Subcutaneous abdominal adipose tissue (tissue), 5 donors: ENCODE data around the gene PCNX3.

Experiments
- H3K27ac ChIP-seq: one replicate; pipeline ENCODE4 v1.7.0; 2013; ENCODE audit warnings: low read depth, mild to moderate bottlenecking, inconsistent platforms, low read length, moderate library complexity
- H3K27me3 ChIP-seq, 5 donors: one replicate each; pipeline ENCODE4 v1.7.0; 2013; ENCODE audit warnings: low read length in 5 of 5, inconsistent platforms in 1 of 5; ENCODE audit not compliant: control insufficient read depth in 5 of 5, insufficient read depth in 4 of 5
- H3K36me3 ChIP-seq, 5 donors: one replicate each; pipeline ENCODE4 v1.7.0; 2013; ENCODE audit warnings: low read length in 5 of 5; ENCODE audit not compliant: control insufficient read depth in 5 of 5, insufficient read depth in 5 of 5
- H3K4me1 ChIP-seq, 5 donors: one replicate each; pipeline ENCODE4 v1.7.0; 2013; ENCODE audit warnings: low read length in 5 of 5, mild to moderate bottlenecking in 3 of 5, moderate library complexity in 1 of 5; ENCODE audit not compliant: control insufficient read depth in 5 of 5, insufficient read depth in 5 of 5
- H3K4me3 ChIP-seq, 5 donors: one replicate each; pipeline ENCODE4 v1.7.0; 2013; ENCODE audit warnings: low read length in 5 of 5, low read depth in 1 of 5
- H3K9ac ChIP-seq, 5 donors: one replicate each; pipeline ENCODE4 v1.7.0; 2013; ENCODE audit warnings: low read length in 5 of 5, mild to moderate bottlenecking in 4 of 5, moderate library complexity in 3 of 5
- H3K9me3 ChIP-seq, 5 donors: one replicate each; pipeline ENCODE4 v1.7.0; 2013; ENCODE audit warnings: low read length in 5 of 5; ENCODE audit not compliant: control insufficient read depth in 5 of 5
- donor health status: healthy.
- donor health status: healthy.
- donor health status: healthy.
- donor health status: healthy.
- donor health status: healthy.

Gene PCNX3

DNA sequence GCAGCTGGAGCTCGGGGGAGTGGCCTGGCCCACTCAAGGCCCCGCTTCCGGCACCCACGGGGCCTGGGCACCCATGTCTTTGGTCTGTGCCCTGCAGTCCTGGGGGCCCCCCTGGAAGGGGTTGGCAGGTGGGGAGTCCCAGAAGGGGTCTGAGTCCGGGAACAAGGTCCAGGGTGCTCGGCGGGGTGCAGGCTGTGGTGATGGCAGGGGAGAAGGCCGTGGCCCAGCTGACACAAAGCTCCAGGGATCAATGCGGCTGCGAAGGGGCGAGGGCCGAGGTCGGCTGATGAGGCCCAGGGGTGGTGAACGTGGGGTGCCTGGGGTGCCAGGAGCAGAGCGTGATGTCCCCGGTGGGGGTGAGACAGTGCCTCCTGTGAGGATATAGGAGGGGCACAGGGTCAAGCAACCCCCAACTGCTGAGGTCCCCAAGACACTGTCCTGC is 17.3 kb upstream of the PCNX3 start:
- Histone ChIP-seq H3K4me3 (no peak overlapping the region), H3K9ac (no peak overlapping the region), H3K27ac (no peak overlapping the region), H3K27me3 (no peaks in the 10 kb centered on the region), H3K4me1 (peaks cover 0 to 24% (median 20%) of the 10 kb centered on the region in 5 donors), H3K9me3 (no peaks in the 10 kb centered on the region), H3K36me3 (peaks cover 0 to 64% (median 40%) of the 10 kb centered on the region in 5 donors)

DNA sequence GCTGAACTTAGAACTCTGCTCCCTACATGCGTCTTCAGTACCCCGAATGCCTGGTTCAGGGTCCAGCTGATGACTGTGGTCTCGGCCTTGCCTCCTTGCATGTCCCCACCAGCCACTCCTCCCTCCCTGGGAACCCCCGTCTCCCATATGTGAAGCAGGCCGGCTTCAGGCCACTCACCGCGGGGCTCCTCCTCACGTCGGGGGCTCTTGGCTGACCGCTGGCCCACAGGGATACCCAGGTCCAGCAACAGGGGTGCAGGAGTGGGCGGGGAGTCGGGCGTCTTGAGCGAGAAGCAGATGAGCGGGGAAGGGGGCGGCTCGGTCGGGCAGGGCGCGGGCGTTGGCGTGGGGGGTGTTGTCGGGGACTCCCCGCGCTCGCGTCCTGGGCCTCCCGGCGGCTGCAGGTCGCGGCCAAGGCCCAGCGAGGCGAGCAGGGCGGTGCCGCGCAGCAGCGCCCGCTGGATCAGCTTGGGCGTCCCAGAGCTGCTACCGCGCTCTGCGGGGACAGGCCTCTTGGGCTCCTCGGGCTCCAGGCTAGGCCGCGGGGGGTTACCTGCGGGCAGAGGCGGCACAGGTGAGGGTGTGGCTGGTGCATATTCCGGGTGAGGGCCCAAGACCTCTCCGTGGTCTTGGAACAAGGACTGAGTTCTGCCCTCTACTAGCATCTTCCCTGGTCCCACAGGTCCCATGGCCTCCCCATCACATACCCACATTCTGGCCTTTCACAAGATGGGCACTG is 16.2 kb upstream of the PCNX3 start:
- Histone ChIP-seq H3K9ac (no peak overlapping the region), H3K27me3 (no peaks in the 10 kb centered on the region), H3K9me3 (no peaks in the 10 kb centered on the region), H3K4me3 (no peak overlapping the region), H3K36me3 (peaks cover 0 to 71% (median 48%) of the 10 kb centered on the region in 5 donors), H3K4me1 (peaks cover 0 to 13% (median 11%) of the 10 kb centered on the region in 5 donors), H3K27ac (no peak overlapping the region)

GRCh38 chr11:65599955-65600246 is 15.7 kb upstream of the PCNX3 start:
- Histone ChIP-seq H3K27me3 (no peaks in the 10 kb centered on the region), H3K9ac (no peak overlapping the region), H3K27ac (no peak overlapping the region), H3K9me3 (no peaks in the 10 kb centered on the region), H3K4me1 (peaks cover 0 to 12% (median 11%) of the 10 kb centered on the region in 5 donors), H3K36me3 (peaks cover 0 to 76% (median 53%) of the 10 kb centered on the region in 5 donors), H3K4me3 (no peak overlapping the region)

- peaks cover 0 to 25% (median 16%) of the 10 kb centered on the region in 5 donors for H3K4me1 ChIP-seq
- no peak overlapping the region for H3K27ac ChIP-seq
- no peak overlapping the region for H3K9ac ChIP-seq
- H3K27me3 ChIP-seq = no peaks in the 10 kb centered on the region
- peaks cover 0 to 88% (median 61%) of the 10 kb centered on the region in 5 donors for H3K36me3 ChIP-seq
- no peaks in the 10 kb centered on the region for H3K9me3 ChIP-seq
- no peak overlapping the region for H3K4me3 ChIP-seq
Observed at GRCh38 chr11:65604258-65604657, 11.3 kb upstream of the PCNX3 start.

DNA sequence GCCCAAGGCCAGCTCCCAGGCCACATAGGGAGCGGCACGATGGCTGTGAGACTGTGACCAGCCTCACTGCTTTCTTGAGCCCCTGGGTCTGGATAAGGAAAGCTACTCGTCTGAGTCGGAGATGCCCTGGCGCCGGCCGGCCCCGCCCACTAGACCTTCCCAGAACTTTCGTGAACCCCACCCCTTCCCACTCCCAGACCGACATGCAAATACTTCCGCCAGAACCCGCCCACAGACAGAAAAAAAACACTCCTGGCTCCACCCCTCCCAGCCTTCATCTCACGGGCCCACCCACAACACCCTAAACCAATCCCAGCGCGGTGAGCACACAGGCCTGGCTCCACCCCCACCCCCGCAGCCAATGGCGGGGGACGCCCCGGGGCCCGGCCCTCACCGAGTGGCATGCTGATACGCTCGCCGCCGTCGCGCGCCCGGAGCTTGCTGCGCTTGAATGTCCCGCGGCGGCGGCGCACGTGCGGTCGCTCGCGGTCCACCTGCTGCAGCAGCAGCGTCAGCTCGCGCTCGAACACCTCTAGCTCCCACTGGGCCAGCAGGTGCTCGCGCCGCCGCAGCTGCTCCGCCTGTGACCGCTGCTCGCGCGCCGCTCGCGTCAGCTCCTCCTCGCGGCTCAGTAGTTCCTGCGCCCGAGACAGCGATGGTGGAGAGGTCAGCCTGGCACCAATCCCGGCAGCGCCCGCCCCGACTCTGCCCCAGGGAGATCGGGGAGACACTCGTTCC is 8.5 kb upstream of the PCNX3 start:
- H3K36me3 ChIP-seq = peaks cover 0 to 77% (median 55%) of the 10 kb centered on the region in 5 donors
- peak overlapping the region in 2 of 5 donors; percentile 57 to 62 for H3K9ac ChIP-seq
- H3K4me1 ChIP-seq = peaks cover 0 to 52% (median 44%) of the 10 kb centered on the region in 5 donors
- H3K27me3 ChIP-seq = no peaks in the 10 kb centered on the region
- no peaks in the 10 kb centered on the region for H3K9me3 ChIP-seq
- peak overlapping the region; percentile 90 for H3K27ac ChIP-seq
- peak overlapping the region in 4 of 5 donors; percentile 24 to 54 (median 34) for H3K4me3 ChIP-seq

GRCh38 chr11:65607614-65608426 is 7.8 kb upstream of the PCNX3 start:
- Histone ChIP-seq H3K27ac (peak overlapping the region; percentile 41), H3K4me3 (peak overlapping the region in 3 of 5 donors; percentile 24 to 54 (median 40)), H3K4me1 (peaks cover 4 to 60% (median 51%) of the 10 kb centered on the region in 5 donors), H3K9me3 (no peaks in the 10 kb centered on the region), H3K9ac (peak overlapping the region in 1 of 5 donors; percentile 1), H3K27me3 (no peaks in the 10 kb centered on the region), H3K36me3 (peaks cover 0 to 78% (median 62%) of the 10 kb centered on the region in 5 donors)

GRCh38 chr11:65609229-65609628 is 6.3 kb upstream of the PCNX3 start:
- Histone ChIP-seq H3K4me1 (peaks cover 4 to 70% (median 61%) of the 10 kb centered on the region in 5 donors), H3K27me3 (no peaks in the 10 kb centered on the region), H3K4me3 (peak overlapping the region in 1 of 5 donors; percentile 89), H3K27ac (peak overlapping the region; percentile 91), H3K9me3 (no peaks in the 10 kb centered on the region), H3K36me3 (peaks cover 0 to 70% (median 53%) of the 10 kb centered on the region in 5 donors), H3K9ac (peak overlapping the region in 1 of 5 donors; percentile 81)

DNA sequence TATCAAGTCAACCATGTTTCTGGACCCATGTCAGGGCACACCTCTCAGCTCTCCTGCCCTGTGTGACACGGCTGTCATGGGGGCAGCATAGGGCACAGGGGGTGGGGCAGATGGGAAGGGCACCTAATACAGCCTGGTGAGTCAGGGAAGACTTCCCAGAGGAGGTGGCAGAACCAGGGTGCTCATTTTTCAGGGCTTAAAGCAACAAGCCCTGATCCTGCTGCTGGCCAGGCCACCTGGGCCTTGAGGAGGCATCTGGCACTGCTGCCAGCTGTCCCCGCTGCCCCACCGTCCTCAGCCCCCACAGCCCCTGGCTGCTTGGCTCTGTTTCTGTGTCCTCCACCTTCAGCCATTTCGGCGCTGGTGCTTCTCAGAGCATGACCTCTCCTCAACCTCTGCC is 5.9 kb upstream of the PCNX3 start:
- Histone ChIP-seq H3K9ac (peak overlapping the region in 1 of 5 donors; percentile 81), H3K4me1 (peaks cover 4 to 74% (median 64%) of the 10 kb centered on the region in 5 donors), H3K4me3 (peak overlapping the region in 2 of 5 donors; percentile 10 to 89)

GRCh38 chr11:65610404-65610803 is 5.2 kb upstream of the PCNX3 start:
- Histone ChIP-seq H3K36me3 (peaks cover 0 to 58% (median 42%) of the 10 kb centered on the region in 5 donors), H3K27me3 (no peaks in the 10 kb centered on the region)

More for the DNA sequence above, 5.9 kb upstream of the PCNX3 start:
- Histone ChIP-seq H3K27me3 (no peaks in the 10 kb centered on the region), H3K27ac (peak overlapping the region; percentile 91), H3K36me3 (peaks cover 0 to 65% (median 49%) of the 10 kb centered on the region in 5 donors), H3K9me3 (no peaks in the 10 kb centered on the region)

More at GRCh38 chr11:65610404-65610803, 5.2 kb upstream of the PCNX3 start:
- H3K4me3 ChIP-seq = peak overlapping the region in 4 of 5 donors; percentile 17 to 95 (median 84)
- peak overlapping the region; percentile 91 for H3K27ac ChIP-seq
- no peaks in the 10 kb centered on the region for H3K9me3 ChIP-seq
- peaks cover 4 to 78% (median 67%) of the 10 kb centered on the region in 5 donors for H3K4me1 ChIP-seq
- H3K9ac ChIP-seq = peak overlapping the region in 4 of 5 donors; percentile 5 to 90 (median 49)
